Epithelial cell of proximal tubule (primary cell): ENCODE measurements around the gene ADCYAP1. TPM values are rescaled to one million over a fixed set of nuclear protein-coding genes. Genes with fewer than 3 reads are reported as not detected.

Experiments used
- DNase-seq: peaks from one replicate; pipeline ENCODE4 v3.0.0-alpha.2; 2011; ENCODE audit warnings: low read depth
- H3K4me3 ChIP-seq: 2 replicates; pipeline ENCODE4 v1.5.1; 2011; ENCODE audit warnings: low read depth, mild to moderate bottlenecking, low read length
- CTCF ChIP-seq: conservative IDR thresholded peaks from 2 replicates; pipeline ENCODE4 v1.5.1; 2012; ENCODE audit warnings: low read depth, mild to moderate bottlenecking, low read length
- total RNA-seq: library from RNA; depleted of rRNA; stranded (reverse); fragments of >200 nt; gene quantifications from 2 replicates; pipeline ENCODE4 v1.2.3, GENCODE V29; 2015

The ADCYAP1 gene
- total RNA-seq, 1 donor from 2014 or later = not detected

- H3K4me3 ChIP-seq = no peak overlapping the region
- no peak for TF ChIP-seq CTCF
- DNase-seq = no peak
Observed at GRCh38 chr18:926946-927345, 22.3 kb downstream of the ADCYAP1 start.

- no peak overlapping the region for H3K4me3 ChIP-seq
- TF ChIP-seq CTCF = no peak
- no peak for DNase-seq
Observed at GRCh38 chr18:933082-933481, 28.4 kb downstream of the ADCYAP1 start.

- no peak for DNase-seq
- TF ChIP-seq CTCF = no peak
- no peak overlapping the region for H3K4me3 ChIP-seq
Observed at GRCh38 chr18:934518-935133, 30.0 kb downstream of the ADCYAP1 start.

- no peak overlapping the region for H3K4me3 ChIP-seq
- DNase-seq = no peak
- TF ChIP-seq CTCF = no peak
Observed at GRCh38 chr18:936941-937340, 32.3 kb downstream of the ADCYAP1 start.

- no peak for TF ChIP-seq CTCF
- DNase-seq = no peak
- H3K4me3 ChIP-seq = no peak overlapping the region
Observed at GRCh38 chr18:939166-939565, 34.5 kb downstream of the ADCYAP1 start.

GRCh38 chr18:939958-940357 is 35.3 kb downstream of the ADCYAP1 start:
- no peak for TF ChIP-seq CTCF
- no peak overlapping the region for H3K4me3 ChIP-seq

GRCh38 chr18:941331-941730 is 36.7 kb downstream of the ADCYAP1 start:
- no peak for DNase-seq
- no peak for TF ChIP-seq CTCF
- H3K4me3 ChIP-seq = no peak overlapping the region

More at GRCh38 chr18:939958-940357, 35.3 kb downstream of the ADCYAP1 start:
- no peak for DNase-seq
